HG03558 (cell line): ENCODE results near the gene KANSL1L.
"Not testable (repeated sequence)": the region's sequence is repeated elsewhere in the genome, so short reads cannot be mapped to it uniquely, and the experiment has no call there.

ENCODE experiments used
- ATAC-seq: cut with Tn5 transposase; IDR thresholded peaks from one replicate; pipeline ENCODE4 v1.9.1; 2021; ENCODE audit warnings: moderate number of reproducible peaks; ENCODE audit not compliant: unreplicated experiment; ENCODE audit errors: extremely low read depth

KANSL1L gene

GRCh38 chr2:210179351-210179990, 8.3 kb upstream of the KANSL1L start:
- ATAC-seq: no peak

DNA sequence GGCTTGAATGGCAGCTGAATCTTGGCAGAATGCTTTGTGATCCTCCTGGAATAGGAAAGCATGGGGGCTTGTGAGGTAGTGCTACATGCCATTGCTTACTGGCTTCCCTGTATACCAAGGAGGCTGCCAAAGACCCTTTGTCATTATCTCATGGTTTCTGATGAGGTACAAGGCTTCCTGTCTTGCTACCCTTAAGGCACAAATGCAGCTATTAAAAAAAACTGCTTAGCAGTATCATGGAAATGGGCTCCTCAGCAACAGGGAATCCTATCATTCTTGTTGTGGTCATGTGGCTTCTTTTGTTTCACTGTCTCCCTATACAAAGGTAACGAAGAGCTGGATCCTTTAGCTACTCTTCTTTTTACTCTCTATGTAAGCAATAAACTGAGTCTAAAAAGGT, 6.6 kb upstream of the KANSL1L start:
- no peak for ATAC-seq

- not testable (repeated sequence) for ATAC-seq
Measured at GRCh38 chr2:210177115-210177514, 5.9 kb upstream of the KANSL1L start.

DNA sequence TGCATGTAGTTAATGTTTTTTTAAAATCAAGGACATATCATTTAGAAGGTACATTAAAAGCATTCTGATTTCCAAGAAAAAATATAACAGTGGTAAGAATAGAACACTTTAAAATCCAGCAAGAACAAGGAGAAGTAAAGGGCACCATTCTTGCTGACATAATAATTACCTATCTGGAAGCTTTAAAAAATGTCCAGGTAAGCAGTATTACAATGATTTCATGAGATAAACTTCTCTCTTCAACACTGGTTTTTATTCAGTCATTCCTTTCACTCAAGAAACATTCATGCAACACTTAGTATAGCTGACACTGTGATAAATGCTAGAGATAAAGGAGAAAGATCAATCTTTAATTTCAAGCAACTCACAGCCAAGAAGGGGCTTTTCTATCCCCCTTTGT, 2.9 kb upstream of the KANSL1L start:
- ATAC-seq: no peak

DNA sequence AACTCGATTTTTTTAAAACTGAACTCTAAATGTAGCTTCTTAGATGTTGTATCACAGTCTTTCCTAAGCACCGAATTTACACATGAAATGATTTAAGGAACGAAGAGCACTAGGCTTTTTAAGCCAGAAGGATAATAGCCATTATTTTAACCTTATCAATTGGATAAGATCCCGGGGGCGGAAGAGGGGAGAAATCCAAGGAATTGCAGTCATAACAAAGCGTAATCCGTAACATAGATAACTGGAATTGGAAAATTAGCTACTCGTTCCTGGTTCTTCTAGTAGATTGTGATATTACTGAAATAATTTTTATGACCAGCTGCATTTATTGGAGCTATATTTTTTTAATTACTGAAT, 988 bp upstream of the KANSL1L start:
- no peak for ATAC-seq

DNA sequence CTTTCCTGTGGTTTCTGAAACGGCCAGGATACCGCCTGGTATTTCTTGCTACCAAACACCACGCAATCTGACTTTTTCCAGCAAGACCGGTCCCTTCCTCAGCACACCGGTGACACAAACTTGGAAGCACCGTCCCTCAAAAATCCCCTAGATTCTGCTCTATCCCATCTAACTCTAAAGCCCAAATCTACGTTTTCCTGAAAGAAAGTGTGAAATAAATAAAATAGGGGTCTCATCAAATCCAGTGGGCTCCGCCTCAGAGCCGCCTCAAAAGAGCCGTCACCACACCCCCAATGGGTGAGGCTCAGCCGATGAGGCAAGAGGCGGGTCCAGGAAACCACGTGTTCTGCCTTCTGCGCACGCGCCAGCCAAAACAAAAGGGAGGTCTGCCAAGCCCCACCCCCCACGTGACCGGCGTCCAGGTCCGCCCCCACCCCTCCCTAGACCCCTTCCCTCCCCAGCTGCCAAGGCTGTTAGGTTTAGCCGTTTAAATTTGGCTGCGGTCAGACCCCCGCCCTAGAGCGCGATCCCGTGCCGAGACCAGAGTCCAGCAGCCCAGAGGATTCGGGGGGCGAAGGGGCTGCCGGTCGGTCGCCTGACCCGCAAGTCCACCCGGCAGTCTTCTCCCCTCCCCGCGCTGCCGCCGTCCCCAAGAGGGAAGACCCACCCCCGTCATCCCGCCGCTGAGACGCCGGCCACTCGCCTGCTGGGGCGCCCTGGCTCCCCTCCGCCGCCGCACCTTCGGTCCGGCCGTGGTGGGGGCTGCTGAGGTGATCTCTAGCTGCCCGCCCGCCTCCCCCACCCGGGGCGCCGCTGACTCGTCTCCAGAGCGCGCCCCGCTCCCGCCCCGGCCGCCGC, 534 bp downstream of the KANSL1L start:
- peak; percentile 36 for ATAC-seq

GRCh38 chr2:210170196-210170445, 1.1 kb downstream of the KANSL1L start:
- ATAC-seq: no peak

- ATAC-seq: peak; percentile 34
Measured at GRCh38 chr2:210169516-210170195, 1.6 kb downstream of the KANSL1L start.

- no peak for ATAC-seq
Measured at GRCh38 chr2:210167227-210167626, 4.0 kb downstream of the KANSL1L start.

GRCh38 chr2:210162466-210163124, 8.6 kb downstream of the KANSL1L start:
- ATAC-seq: no peak

DNA sequence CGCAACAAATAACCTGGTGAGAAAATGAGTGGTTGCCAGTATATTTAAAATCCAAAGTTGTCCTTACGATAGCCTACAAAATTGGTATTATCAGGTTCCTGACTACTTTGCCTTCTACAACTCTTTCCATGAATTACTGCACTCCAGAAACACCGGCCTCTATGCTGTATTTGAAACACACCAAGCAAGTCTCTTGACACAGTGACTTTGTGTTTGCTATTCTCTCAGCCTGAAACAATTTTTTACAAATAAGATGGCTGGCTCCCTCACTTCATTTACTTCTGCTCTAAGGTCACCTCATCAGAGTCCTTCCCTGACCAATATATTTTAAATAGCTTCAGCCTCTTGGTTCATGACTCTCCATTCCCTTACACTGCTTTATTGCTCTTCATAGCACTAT, 12.2 kb downstream of the KANSL1L start:
- no peak for ATAC-seq

DNA sequence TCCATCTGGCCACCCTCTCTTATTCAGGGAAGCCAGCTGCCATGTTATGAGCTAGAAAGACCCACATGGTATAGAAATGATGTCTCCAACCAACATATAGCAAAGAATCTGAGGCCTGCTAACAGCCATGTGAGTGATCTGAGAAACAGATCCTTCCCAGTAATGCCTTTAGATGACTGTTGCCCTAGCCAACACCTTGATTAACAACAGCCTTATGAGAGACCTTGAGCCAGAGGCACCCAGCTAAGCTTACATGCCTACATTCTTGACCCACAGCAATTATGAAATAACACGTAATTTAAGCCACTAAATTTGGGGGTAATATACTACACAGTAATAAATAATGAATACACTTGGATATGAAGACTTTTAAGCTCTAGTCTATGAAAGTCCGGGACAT, 13.0 kb downstream of the KANSL1L start:
- ATAC-seq: no peak

GRCh38 chr2:210157526-210157925, 13.7 kb downstream of the KANSL1L start:
- no peak for ATAC-seq

- no peak for ATAC-seq
Measured at GRCh38 chr2:210147614-210148013, 23.6 kb downstream of the KANSL1L start.

DNA sequence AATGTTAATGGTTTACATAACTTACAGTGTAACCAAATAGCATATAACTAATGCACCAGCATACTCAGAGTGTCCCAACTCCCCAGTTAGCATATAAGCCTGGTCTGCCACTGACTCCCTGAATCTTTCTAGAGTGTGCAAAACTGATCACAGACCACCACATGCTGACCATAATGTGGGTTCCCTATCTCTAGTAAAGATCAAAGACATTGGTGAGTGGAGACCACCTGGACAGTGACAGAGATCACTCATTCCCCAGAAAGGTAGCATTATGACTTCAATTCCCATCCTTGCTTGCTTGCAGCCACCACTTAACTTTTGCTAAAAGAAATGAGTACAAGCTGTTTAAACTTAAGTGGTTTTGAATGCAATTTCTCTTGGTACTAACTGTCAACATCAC, 39.0 kb downstream of the KANSL1L start:
- no peak for ATAC-seq

DNA sequence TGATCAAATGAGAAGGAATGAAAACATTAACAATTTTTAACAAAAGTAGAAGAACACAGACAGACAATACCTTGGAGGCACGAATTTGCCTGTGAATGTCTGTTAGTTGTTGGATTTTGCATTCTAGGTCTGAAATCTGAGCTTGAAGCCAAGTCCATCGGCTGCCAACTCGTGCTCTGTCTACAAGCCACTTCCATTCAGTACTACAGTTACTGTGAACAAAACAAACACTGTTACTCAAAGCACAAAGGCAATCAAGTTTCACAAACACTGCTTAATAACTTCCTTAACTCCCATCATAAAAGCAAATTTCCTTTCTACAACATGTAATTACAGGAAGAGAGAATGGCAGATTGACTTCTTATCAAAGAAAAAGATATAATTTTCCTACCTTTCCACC, 42.2 kb downstream of the KANSL1L start:
- no peak for ATAC-seq

GRCh38 chr2:210113614-210114235, 57.5 kb downstream of the KANSL1L start:
- no peak for ATAC-seq

DNA sequence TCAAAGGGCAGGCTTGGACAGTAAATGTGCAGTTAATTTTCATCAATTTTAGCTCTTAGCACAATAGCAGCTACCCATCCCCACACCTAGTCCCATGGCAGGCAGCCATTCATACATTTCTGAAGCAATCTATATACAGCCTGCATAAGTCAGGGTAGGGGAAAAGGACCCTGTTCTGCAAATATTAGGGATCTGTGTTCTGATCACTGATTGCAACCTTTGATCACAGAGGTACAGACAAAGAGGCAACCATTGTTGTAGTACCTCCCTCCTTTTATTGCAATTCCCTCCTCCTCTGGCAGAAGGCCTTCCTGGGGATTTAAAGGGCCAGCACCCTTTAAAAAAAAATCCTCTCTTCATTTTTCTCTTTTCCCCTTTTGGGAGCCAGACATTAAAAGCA, 58.3 kb downstream of the KANSL1L start:
- no peak for ATAC-seq

DNA sequence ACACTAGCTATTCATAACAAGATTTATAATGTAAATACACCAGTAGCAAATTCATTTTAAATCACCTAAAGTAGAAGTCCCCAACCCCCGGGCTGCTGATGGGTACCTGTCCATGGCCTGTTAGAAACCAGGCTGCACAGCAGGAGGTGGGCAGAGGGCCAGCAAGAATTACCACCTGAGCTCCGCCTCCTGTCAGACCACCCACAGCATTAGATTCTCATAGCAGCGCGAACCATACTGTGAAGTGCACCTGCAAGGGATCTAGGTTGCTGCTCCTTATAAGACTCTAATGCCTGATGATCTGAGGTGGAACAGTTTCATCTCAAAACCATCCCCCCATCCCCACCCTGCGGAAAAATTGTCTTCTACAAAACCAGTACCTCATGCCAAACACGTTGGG, 71.3 kb downstream of the KANSL1L start:
- ATAC-seq: no peak

GRCh38 chr2:210094787-210095186, 76.4 kb downstream of the KANSL1L start:
- ATAC-seq: no peak

DNA sequence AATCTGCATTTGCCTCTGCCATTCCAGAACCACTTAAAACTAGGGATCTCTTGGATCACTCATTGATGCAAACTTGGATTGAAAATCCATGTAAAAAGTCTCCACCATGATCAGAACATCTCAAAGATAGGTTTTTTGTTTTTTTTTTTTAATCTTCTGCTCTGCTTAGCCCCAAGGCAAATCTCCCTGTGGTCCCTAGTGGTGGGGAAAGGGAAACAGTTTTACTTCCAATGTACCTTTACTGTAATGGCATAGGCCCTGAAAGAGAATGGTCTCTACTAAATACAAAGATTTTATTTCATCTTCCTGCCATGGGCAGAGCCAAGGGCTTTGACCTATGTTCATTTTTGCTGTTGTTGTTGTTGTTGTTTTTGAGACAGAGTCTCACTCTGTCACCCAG, 78.4 kb downstream of the KANSL1L start:
- ATAC-seq: no peak
